HepG2 (cell line): ENCODE data around the gene ARMC8.

Experiments used
- CCAR2 ChIP-seq: fragments of 200-400 bp; formaldehyde crosslinking; optimal IDR thresholded peaks from 2 replicates; pipeline ENCODE3; 2018; ENCODE audit warnings: low read depth, mild to moderate bottlenecking, low read length, moderate library complexity
- EZH2 ChIP-seq: conservative IDR thresholded peaks from 2 replicates; pipeline ENCODE4 v1.6.1; 2012; ENCODE audit warnings: mild to moderate bottlenecking, low read depth, low read length, moderate library complexity
- HOXA7 ChIP-seq: sonication (generic); formaldehyde crosslinking; IDR thresholded peaks from 2 replicates; pipeline ENCODE4 v1.8.1; 2022; ENCODE audit warnings: mild to moderate bottlenecking, missing genetic modification reagents, moderate library complexity
- NR2C2 ChIP-seq: sonication (generic); formaldehyde crosslinking; IDR thresholded peaks from 2 replicates; pipeline ENCODE4 v1.4.0; 2020; ENCODE audit warnings: missing genetic modification reagents, mild to moderate bottlenecking, moderate library complexity, borderline replicate concordance
- RAD21 ChIP-seq: fragments of 450-650 bp; formaldehyde crosslinking; IDR thresholded peaks from 2 replicates; pipeline ENCODE4 v1.5.0; 2020; ENCODE audit warnings: mild to moderate bottlenecking
- ZNF18 ChIP-seq: sonication (generic); formaldehyde crosslinking; IDR thresholded peaks from 2 replicates; pipeline ENCODE4 v1.8.0; 2022; ENCODE audit warnings: mild to moderate bottlenecking, missing genetic modification reagents; ENCODE audit not compliant: insufficient replicate concordance
- ZNF501 ChIP-seq: sonication (generic); formaldehyde crosslinking; IDR thresholded peaks from 2 replicates; pipeline ENCODE4 v1.5.1; 2020; ENCODE audit warnings: mild to moderate bottlenecking, moderate library complexity, missing genetic modification reagents
- TF ChIP-seq, protein P1 (sequence below): sonication (generic); formaldehyde crosslinking; IDR thresholded peaks from 2 replicates; pipeline ENCODE4 v1.4.0; 2020; ENCODE audit warnings: low read depth, mild to moderate bottlenecking, missing genetic modification reagents
- TF ChIP-seq, protein P2 (sequence below): sonication (generic); formaldehyde crosslinking; IDR thresholded peaks from 2 replicates; pipeline ENCODE4 v1.5.0; 2020; ENCODE audit warnings: mild to moderate bottlenecking, missing genetic modification reagents, moderate library complexity
- TF ChIP-seq, protein P3 (sequence below): sonication (generic); formaldehyde crosslinking; IDR thresholded peaks from 2 replicates; pipeline ENCODE4 v1.4.0; 2020; ENCODE audit warnings: missing genetic modification reagents
- TF ChIP-seq, protein P4 (sequence below): sonication (generic); formaldehyde crosslinking; conservative IDR thresholded peaks from 2 replicates; pipeline ENCODE4 v1.4.0; 2020; ENCODE audit warnings: missing genetic modification reagents
- TF ChIP-seq, protein P5 (sequence below), 2 experiments: IDR thresholded peaks; 2 replicates each; pipeline ENCODE4 v1.6.1; 2011 to 2012; ENCODE audit warnings: low read length in 2 of 2, borderline replicate concordance in 1 of 2, low read depth in 1 of 2, mild to moderate bottlenecking in 1 of 2, moderate library complexity in 1 of 2

- TF ChIP-seq, protein P1, sequence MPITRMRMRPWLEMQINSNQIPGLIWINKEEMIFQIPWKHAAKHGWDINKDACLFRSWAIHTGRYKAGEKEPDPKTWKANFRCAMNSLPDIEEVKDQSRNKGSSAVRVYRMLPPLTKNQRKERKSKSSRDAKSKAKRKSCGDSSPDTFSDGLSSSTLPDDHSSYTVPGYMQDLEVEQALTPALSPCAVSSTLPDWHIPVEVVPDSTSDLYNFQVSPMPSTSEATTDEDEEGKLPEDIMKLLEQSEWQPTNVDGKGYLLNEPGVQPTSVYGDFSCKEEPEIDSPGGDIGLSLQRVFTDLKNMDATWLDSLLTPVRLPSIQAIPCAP (CRISPR knock-in tag): no peak
- no peak for TF ChIP-seq NR2C2 (CRISPR knock-in tag)
- TF ChIP-seq, protein P2, sequence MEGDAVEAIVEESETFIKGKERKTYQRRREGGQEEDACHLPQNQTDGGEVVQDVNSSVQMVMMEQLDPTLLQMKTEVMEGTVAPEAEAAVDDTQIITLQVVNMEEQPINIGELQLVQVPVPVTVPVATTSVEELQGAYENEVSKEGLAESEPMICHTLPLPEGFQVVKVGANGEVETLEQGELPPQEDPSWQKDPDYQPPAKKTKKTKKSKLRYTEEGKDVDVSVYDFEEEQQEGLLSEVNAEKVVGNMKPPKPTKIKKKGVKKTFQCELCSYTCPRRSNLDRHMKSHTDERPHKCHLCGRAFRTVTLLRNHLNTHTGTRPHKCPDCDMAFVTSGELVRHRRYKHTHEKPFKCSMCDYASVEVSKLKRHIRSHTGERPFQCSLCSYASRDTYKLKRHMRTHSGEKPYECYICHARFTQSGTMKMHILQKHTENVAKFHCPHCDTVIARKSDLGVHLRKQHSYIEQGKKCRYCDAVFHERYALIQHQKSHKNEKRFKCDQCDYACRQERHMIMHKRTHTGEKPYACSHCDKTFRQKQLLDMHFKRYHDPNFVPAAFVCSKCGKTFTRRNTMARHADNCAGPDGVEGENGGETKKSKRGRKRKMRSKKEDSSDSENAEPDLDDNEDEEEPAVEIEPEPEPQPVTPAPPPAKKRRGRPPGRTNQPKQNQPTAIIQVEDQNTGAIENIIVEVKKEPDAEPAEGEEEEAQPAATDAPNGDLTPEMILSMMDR (CRISPR knock-in tag): no peak
- TF ChIP-seq, protein P3, sequence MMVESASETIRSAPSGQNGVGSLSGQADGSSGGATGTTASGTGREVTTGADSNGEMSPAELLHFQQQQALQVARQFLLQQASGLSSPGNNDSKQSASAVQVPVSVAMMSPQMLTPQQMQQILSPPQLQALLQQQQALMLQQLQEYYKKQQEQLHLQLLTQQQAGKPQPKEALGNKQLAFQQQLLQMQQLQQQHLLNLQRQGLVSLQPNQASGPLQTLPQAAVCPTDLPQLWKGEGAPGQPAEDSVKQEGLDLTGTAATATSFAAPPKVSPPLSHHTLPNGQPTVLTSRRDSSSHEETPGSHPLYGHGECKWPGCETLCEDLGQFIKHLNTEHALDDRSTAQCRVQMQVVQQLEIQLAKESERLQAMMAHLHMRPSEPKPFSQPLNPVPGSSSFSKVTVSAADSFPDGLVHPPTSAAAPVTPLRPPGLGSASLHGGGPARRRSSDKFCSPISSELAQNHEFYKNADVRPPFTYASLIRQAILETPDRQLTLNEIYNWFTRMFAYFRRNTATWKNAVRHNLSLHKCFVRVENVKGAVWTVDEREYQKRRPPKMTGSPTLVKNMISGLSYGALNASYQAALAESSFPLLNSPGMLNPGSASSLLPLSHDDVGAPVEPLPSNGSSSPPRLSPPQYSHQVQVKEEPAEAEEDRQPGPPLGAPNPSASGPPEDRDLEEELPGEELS (CRISPR knock-in tag): no peak
- TF ChIP-seq, protein P4, sequence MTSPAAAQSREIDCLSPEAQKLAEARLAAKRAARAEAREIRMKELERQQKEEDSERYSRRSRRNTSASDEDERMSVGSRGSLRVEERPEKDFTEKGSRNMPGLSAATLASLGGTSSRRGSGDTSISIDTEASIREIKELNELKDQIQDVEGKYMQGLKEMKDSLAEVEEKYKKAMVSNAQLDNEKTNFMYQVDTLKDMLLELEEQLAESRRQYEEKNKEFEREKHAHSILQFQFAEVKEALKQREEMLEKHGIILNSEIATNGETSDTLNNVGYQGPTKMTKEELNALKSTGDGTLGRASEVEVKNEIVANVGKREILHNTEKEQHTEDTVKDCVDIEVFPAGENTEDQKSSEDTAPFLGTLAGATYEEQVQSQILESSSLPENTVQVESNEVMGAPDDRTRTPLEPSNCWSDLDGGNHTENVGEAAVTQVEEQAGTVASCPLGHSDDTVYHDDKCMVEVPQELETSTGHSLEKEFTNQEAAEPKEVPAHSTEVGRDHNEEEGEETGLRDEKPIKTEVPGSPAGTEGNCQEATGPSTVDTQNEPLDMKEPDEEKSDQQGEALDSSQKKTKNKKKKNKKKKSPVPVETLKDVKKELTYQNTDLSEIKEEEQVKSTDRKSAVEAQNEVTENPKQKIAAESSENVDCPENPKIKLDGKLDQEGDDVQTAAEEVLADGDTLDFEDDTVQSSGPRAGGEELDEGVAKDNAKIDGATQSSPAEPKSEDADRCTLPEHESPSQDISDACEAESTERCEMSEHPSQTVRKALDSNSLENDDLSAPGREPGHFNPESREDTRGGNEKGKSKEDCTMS (CRISPR knock-in tag): no peak
- TF ChIP-seq CCAR2: no peak
- TF ChIP-seq, protein P5, sequence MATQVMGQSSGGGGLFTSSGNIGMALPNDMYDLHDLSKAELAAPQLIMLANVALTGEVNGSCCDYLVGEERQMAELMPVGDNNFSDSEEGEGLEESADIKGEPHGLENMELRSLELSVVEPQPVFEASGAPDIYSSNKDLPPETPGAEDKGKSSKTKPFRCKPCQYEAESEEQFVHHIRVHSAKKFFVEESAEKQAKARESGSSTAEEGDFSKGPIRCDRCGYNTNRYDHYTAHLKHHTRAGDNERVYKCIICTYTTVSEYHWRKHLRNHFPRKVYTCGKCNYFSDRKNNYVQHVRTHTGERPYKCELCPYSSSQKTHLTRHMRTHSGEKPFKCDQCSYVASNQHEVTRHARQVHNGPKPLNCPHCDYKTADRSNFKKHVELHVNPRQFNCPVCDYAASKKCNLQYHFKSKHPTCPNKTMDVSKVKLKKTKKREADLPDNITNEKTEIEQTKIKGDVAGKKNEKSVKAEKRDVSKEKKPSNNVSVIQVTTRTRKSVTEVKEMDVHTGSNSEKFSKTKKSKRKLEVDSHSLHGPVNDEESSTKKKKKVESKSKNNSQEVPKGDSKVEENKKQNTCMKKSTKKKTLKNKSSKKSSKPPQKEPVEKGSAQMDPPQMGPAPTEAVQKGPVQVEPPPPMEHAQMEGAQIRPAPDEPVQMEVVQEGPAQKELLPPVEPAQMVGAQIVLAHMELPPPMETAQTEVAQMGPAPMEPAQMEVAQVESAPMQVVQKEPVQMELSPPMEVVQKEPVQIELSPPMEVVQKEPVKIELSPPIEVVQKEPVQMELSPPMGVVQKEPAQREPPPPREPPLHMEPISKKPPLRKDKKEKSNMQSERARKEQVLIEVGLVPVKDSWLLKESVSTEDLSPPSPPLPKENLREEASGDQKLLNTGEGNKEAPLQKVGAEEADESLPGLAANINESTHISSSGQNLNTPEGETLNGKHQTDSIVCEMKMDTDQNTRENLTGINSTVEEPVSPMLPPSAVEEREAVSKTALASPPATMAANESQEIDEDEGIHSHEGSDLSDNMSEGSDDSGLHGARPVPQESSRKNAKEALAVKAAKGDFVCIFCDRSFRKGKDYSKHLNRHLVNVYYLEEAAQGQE (IDR thresholded peaks at IDR 0.05; ENCODE audit: borderline replicate concordance in 1 of 2, low read depth in 1 of 2, low read length in 2 of 2): no peak
- no peak for TF ChIP-seq ZNF18 (CRISPR knock-in tag)
- no peak for TF ChIP-seq ZNF501 (CRISPR knock-in tag)
- no peak for TF ChIP-seq EZH2
- TF ChIP-seq RAD21 (CRISPR knock-in tag): no peak
- no peak for TF ChIP-seq HOXA7 (CRISPR knock-in tag)
Measured at GRCh38 chr3:138213398-138214085, 26.4 kb downstream of the ARMC8 start.
